RWPE1 (cell line): ENCODE data around the gene TUBB4B.

Source experiments
- CTCF ChIA-PET: fragments of 350-600 bp; sonication (Branson Sonifier 250); formaldehyde crosslinking; extraction: SDS; loops from one replicate; lab custom pipeline; 2021; lab: Yijun Ruan, JAX
- POLR2A ChIA-PET: fragments of 400-600 bp; formaldehyde crosslinking; extraction: SDS; loops from one replicate; lab custom pipeline; 2020; ENCODE audit warnings: antibody characterized with exemption; ENCODE audit not compliant: low non-redundant PET; lab: Yijun Ruan, JAX
- DNase-seq: peaks from one replicate; pipeline ENCODE4 v3.0.0; 2012; ENCODE audit warnings: low spot score
- H3K27ac ChIP-seq: fragments of 450-650 bp; 2 replicates; pipeline ENCODE4 v1.5.1; 2017
- CTCF ChIP-seq: fragments of 450-650 bp; conservative IDR thresholded peaks from 2 replicates; pipeline ENCODE4 v1.5.1; 2017; ENCODE audit warnings: low read depth, mild to moderate bottlenecking

The TUBB4B gene

GRCh38 chr9:137206602-137207001 is 34.5 kb upstream of the TUBB4B start:
- POLR2A ChIA-PET: interaction anchor here (1.3 kb wide), 1 partner anchor 17 kb away, joined by 5 read pairs; no protein-coding TSS in a partner anchor
- DNase-seq: no peak
- H3K27ac ChIP-seq: peak overlapping the region; percentile 80
- no peak for TF ChIP-seq CTCF
- CTCF ChIA-PET: interaction anchor here (0.6 to 1.2 kb wide), 3 partner anchors 18 to 45 kb away, joined by 4 to 6 read pairs (median 5); partner anchors contain the start of gene CYSRT1

- POLR2A ChIA-PET: no interaction called here
- no peak for DNase-seq
- TF ChIP-seq CTCF: no peak
- peak overlapping the region; percentile 82 for H3K27ac ChIP-seq
- CTCF ChIA-PET: interaction anchor here (2.1 kb wide), 1 partner anchor 25 kb away, joined by 8 read pairs; no protein-coding TSS in a partner anchor
Measured at GRCh38 chr9:137211532-137211931, 29.6 kb upstream of the TUBB4B start.

GRCh38 chr9:137212520-137212919 is 28.6 kb upstream of the TUBB4B start:
- DNase-seq: no peak
- CTCF ChIA-PET: interaction anchor here (1.4 to 2.1 kb wide), 2 partner anchors 22 to 24 kb away, joined by 4 to 8 read pairs; no protein-coding TSS in a partner anchor
- H3K27ac ChIP-seq: peak overlapping the region; percentile 82
- no peak for TF ChIP-seq CTCF
- POLR2A ChIA-PET: no interaction called here

GRCh38 chr9:137213160-137214060 is 27.7 kb upstream of the TUBB4B start:
- no peak for DNase-seq
- TF ChIP-seq CTCF: no peak; the same call in 1 of the 2 replicates
- ChIA-PET POLR2A (interaction anchor here (0.6 kb wide), 1 partner anchor 8 kb away, joined by 3 read pairs; the partner anchor contains the start of genes NDOR1 and TMEM203), CTCF (interaction anchor here (0.7 to 2.1 kb wide), 7 partner anchors 11 to 36 kb away, joined by 3 to 8 read pairs (median 4); no protein-coding TSS in a partner anchor)
- H3K27ac ChIP-seq: peak overlapping the region; percentile 82

- ChIA-PET CTCF (interaction anchor here (0.6 to 1.9 kb wide), 6 partner anchors 9 to 95 kb away, joined by 3 to 4 read pairs (median 4); no protein-coding TSS in a partner anchor), POLR2A (no interaction called here)
- no peak for DNase-seq
- H3K27ac ChIP-seq: peak overlapping the region; percentile 82
- no peak for TF ChIP-seq CTCF
Measured at GRCh38 chr9:137214620-137215019, 26.5 kb upstream of the TUBB4B start.
